ENCODE results near the gene DUSP8.
A peak's percentile ranks its signal among the peaks of the same experiment; 100 is the strongest.

Gene DUSP8

GRCh38 chr11:1526785-1527184, 45.3 kb downstream of the DUSP8 start:
- no peak for DNase-seq (ENCODE audit: low spot score)
- POLR2A ChIA-PET (ENCODE audit: low non-redundant PET) = interaction anchor here (0.6 kb wide), 1 partner anchor 33 kb away, joined by 3 read pairs; no protein-coding TSS in a partner anchor
- H3K27ac ChIP-seq = peak overlapping the region; percentile 14; the same call in 1 of the 2 replicates
- CTCF ChIA-PET = no interaction called here
- TF ChIP-seq CTCF (conservative IDR thresholded peaks at IDR 0.05; ENCODE audit: low read depth) = no peak

- peak overlapping the region; percentile 58 for H3K27ac ChIP-seq
- ChIA-PET CTCF (interaction anchor here (0.7 kb wide), 1 partner anchor 1622 kb away, joined by 5 read pairs; no protein-coding TSS in a partner anchor), POLR2A (ENCODE audit: low non-redundant PET) (no interaction called here)
- DNase-seq (ENCODE audit: low spot score) = no peak
- TF ChIP-seq CTCF (conservative IDR thresholded peaks at IDR 0.05; ENCODE audit: low read depth) = no peak
These were observed 48.3 kb downstream of the DUSP8 start for GRCh38 chr11:1523779-1524178.

- no peak for TF ChIP-seq CTCF (conservative IDR thresholded peaks at IDR 0.05; ENCODE audit: low read depth)
- peak overlapping the region; percentile 58 for H3K27ac ChIP-seq
- ChIA-PET POLR2A (ENCODE audit: low non-redundant PET) (no interaction called here), CTCF (interaction anchor here (0.7 kb wide), 1 partner anchor 1623 kb away, joined by 5 read pairs; no protein-coding TSS in a partner anchor)
- DNase-seq (ENCODE audit: low spot score) = no peak
These were observed 49.0 kb downstream of the DUSP8 start for GRCh38 chr11:1523077-1523476.

- POLR2A ChIA-PET (ENCODE audit: low non-redundant PET) = no interaction called here
- CTCF ChIA-PET = no interaction called here
- H3K27ac ChIP-seq = no peak overlapping the region
- DNase-seq (ENCODE audit: low spot score) = no peak
- no peak for TF ChIP-seq CTCF (conservative IDR thresholded peaks at IDR 0.05; ENCODE audit: low read depth)
These were observed 50.0 kb downstream of the DUSP8 start for GRCh38 chr11:1522081-1522424.

GRCh38 chr11:1521382-1522080, 50.5 kb downstream of the DUSP8 start:
- no peak for DNase-seq (ENCODE audit: low spot score)
- no peak overlapping the region for H3K27ac ChIP-seq
- ChIA-PET CTCF (no interaction called here), POLR2A (ENCODE audit: low non-redundant PET) (no interaction called here)
- TF ChIP-seq CTCF (conservative IDR thresholded peaks at IDR 0.05; ENCODE audit: low read depth) = no peak

- POLR2A ChIA-PET (ENCODE audit: low non-redundant PET) = no interaction called here
- CTCF ChIA-PET = no interaction called here
These were observed 51.3 kb downstream of the DUSP8 start for GRCh38 chr11:1520663-1521267.

More at GRCh38 chr11:1520663-1521267, 51.3 kb downstream of the DUSP8 start:
- DNase-seq (ENCODE audit: low spot score) = no peak
- H3K27ac ChIP-seq = no peak overlapping the region
- TF ChIP-seq CTCF (conservative IDR thresholded peaks at IDR 0.05; ENCODE audit: low read depth) = no peak
